HS-27A (cell line): ENCODE results near the gene SCN4B.

Experiments used
- DNase-seq: peaks from one replicate; pipeline ENCODE4 v3.0.0-alpha.2; 2012; ENCODE audit warnings: low read depth, missing footprints

The SCN4B gene

DNA sequence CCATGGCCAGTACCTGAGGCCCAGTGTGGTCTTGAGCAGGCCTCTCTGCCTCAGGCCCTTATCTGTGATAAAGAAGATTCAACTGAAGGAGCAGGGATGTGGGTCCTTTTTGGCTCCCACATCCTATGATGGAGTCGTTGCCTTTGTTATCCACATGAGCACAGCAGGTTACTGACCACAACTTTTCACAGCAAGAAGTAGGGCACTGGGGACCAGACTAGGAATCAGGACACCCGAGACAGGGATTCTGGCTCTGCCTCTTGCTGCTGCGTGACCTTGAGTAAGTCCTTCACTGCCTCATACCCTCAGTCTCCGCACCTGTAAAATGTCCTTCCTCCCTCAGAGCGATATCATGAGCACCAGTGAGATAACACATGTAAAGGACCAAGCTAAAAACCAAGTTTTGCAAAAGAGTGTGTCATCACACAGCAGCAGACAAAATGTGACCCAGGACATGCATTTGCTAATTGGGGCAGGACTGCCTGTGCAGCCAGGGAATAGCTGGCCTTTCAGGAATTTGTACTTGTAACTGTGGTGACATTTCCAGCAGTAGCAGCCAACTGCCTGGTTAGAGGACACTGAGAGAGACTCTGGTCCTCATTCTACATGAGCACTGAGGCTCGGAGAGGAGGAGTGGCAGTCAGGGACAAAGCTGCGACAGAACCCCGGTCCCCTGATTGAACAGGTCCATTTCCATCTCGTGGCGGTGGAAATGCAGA is 52.6 kb downstream of the SCN4B start:
- DNase-seq, result no peak

DNA sequence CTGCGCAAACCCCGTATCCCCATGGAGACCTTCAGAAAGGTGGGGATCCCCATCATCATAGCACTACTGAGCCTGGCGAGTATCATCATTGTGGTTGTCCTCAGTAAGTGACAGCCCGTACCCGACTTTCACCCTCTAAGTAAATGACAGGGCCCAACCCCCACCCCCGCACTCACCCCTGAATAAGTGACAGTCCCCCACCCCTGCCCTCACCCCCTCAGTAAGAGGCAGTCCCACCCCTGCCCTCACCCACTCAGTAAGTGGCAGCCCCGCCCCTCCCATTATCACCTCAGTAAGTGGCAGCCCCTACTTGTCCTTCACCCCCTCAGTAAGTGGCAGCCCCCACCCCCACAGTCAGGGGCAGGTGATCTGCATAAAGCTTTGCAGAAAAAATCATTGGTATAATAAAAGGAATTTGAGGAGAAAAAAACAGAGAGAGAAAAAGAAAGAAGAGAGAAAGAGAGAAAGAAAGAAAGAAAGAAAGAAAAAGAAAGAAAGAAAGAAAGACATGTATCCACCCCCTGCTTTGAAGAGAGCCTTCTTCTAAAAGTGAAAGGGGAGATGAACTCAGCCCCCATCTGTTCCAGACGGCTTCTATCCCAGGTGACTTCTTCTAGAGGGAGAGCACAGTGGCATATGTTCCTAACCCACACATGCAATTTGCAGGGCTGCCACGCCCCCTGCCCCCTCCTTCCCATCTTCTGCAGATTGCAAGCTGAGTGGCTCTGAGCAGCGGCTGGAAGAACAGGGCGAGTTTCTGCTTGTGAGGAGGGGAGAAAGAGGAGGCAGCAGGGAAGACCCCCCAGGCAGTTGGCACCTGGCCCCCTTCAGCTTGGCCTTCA is 53.4 kb downstream of the SCN4B start:
- no peak for DNase-seq

DNA sequence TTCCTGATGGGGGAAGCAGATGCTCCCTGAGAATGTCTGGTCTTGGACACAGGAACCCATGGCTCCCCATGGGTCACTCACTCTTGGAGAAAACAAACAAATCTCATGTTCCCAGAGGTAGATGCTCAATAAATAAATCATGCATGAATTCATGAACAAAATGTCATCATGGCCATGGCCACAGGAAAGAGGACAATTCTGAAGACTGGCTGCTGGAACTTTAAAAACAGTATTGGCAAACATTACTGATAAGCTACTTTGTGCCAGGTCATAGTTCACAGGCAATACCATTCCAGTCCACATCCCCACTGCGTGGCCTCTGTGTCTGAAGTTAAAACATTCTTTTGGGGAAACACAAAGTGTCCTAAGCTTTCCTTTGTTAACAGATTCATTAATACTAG is 56.7 kb downstream of the SCN4B start:
- no peak for DNase-seq

DNA sequence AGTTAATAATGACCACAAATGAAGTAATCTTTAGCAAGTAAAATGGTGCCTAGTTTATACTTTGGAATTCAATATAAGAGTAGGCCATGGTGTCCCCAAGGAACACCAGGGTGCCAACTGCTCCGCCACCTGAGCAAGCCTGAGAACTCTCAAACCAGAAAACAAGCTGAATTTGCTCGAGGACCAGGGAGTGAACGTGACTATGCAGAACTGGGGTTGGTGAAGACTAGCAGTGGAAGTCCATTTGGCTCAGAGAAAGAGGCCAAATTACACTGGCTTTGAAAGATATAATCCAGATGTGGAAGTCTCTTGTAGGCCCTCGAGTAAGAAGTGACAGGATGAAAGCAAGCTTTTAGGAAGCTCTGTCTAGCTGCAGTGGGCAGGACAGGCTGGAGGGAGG is 57.1 kb downstream of the SCN4B start:
- DNase-seq, result no peak

DNA sequence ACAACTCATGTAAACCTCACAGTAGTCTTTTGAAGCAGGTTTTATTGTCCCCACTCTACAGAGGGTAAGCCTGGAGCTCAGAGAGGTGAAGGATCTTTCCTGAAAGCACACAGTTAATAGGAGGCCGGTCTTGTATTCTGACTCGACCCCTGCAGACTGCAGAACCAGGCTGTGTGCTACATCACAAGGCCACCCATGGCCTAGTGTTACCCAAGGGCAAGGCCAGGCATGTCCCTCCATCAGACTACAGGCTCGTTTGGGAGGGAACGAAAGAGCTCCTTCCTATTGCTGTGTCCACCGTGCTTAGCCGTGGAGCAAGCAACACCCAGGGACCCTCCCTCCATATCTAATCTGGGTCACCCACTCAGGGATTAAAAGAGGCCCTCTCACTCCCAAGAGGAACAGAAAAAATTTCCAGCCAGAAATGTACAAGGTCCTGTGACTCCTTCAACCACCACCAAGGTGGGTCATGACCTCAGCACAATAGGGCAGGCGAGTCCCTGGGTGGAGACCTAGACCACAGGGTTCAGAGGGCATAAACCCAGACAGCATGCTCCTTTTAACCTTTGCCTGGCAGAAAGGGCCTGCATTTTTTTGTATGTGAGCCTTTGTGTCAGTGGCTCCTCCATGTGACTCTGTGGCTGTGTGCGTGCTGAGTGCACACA is 59.6 kb downstream of the SCN4B start:
- no peak for DNase-seq

DNA sequence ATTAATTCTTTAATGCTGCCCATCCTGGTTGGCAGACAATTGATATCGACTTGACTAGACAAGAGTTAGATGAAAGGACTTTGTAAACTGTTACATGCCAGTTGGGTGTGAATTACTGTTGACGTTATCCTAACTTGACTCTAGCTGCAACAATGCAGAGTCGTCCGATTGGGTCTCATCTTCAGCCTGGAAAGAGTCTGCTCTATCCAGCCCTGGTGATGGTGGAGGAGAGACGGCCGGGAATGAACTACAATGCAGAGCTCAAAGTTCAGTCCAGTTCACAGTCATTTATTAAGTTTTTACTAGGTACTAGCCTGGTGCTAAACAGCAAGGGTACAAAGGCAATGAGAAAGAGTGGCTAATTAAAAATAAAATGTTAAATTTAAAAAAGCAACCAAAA is 60.9 kb downstream of the SCN4B start:
- no peak for DNase-seq

DNA sequence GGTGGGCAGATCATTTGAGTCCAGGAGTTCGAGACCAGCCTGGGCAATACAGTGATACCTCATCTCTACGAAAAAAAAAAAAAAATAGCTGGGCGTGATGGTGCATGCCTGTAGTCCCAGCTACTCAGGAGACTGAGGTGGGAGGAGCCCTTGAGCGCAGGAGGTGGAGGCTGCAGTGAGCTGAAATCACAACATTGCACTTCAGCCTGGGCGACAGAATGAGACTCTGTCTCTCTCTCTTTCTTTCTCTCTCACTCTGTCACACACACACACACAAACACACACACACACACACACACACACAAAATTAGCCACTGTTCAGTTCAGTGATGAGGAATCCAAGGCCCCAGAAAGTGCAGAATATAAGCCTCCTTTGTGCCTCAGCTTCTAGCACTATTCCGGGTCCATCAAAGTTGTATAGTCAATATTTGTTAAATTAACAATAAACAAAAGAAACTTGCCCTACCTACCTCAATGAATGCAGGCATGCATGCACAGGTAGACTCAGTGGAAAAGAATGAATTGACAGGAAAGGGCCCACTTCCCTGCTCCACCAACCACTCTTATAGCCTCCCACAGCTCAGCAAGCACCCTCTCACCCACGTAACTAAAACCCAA is 62.0 kb downstream of the SCN4B start:
- DNase-seq, result no peak

DNA sequence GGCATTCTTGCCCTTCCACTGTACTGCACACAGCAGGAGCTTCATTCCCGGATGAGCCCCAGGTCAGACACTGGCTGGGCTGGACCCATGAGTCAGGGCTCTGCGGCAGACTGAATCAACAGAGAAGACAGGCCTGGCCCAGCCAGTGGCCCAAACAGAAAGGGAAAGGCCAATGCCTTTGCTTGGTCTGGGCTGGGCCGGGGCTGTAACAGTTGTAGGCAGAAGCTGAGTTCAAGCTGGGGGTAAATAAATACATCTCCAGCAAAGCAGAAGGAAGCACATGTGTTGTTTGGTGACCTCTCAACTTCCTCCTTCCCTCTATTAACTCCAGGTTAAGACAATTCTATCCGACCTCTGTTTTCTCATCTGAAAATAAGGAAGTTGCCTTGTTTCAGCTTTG is 64.1 kb downstream of the SCN4B start:
- no peak for DNase-seq

DNA sequence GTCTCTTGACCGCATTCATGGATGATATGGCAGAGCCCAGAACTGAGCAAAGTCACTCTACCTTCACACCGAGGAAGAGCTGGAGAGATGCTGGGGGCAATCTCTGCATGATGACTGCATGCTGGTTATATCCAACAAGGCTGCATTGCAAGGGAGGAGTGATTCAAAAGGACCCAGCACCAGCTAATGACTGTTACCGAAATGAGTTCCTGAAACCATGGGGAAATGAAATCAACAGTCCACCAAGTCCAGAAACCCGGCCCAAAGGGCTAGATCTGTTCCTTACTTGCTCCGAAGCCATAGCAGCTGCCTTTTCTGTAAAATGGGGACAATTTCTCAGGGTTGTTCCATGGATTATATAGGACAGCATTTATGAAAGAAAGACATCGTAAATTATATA is 64.7 kb downstream of the SCN4B start:
- no peak for DNase-seq

DNA sequence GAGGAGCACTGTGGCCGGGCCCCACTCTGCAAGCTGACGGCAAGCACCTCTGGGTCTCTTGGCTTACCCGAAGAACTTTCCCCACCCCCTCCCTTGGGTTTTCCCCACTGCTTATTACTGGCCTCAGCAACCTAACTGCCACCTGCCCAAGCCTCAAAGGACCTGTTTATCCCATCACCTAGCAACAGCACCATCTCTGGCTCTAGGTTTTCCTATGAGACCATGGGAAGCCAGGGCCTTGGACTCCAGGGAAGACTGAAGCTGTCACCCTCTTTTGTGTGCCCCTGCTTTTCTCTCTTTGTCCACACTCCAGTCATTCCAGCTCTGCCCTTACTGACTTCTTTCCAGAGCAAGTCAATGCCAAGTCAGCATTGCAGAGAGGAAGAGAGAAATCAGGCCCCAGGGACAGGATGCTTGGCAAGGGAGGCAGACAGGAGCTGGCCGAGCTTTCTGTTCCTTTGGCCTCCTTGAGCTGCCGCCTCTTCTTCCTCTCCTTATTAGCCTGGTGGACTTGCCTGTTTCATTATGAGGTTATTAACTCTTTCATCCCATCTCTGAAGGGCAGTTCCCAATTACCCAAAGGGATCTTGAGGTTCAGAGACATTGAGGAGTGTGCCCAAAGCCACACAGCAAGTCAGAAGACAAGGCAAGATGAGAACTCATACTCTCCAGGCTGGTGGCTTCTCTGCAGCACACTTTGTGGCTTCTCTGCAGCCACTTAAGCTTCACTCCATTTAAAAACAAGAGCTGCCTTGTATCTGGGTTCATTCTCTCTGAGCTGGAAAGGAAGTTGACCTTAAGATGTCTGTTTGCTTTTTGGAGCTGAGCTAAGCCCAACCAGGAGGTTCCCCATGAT is 65.5 kb downstream of the SCN4B start, which contains the start of gene SMIM35:
SMIM35 (minus strand) TSS at position 51 of the 856 bp plus-strand sequence. CDS start 206 bp downstream, outside the sequence.
- no peak for DNase-seq

DNA sequence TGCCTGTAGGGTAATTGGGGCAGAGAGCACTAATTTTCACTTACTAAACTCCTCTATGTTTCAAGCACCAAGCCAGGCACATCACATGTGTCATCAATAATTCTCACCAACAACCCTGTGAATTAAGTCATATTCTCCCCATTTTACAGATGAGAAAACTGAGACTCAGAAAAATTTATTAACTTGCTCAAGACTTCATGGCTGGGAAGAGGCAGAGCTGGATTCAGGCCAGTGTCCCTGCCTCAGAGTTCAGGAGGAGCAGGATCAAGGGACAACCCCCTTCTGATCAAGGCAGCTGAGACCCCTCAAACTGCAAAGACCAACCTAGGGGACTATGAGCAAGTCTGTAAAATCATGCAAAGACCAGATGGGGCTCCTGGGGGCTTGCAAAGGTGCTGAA is 68.0 kb downstream of the SCN4B start:
- no peak for DNase-seq

DNA sequence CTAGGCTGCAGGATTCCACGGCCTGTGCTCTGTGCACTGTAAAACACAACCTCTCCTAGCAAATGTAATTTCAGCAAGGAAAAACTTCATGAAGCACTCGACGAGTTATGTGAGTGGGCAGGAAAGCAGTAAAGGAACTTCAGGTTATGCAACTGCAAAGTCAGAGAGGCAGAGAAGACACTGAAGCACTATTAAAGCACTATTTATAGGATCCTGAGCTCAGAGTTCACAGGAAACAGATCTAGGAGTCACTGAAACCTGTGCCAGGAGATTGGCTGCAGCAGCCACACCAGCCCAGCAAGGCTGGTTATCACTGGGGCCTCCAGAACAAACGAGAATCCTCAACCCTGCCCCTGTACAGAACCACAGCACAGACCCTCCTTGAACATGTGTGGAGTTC is 68.4 kb downstream of the SCN4B start:
- DNase-seq, result no peak
